Upper lobe of left lung (tissue), 4 donors: ENCODE measurements around the gene PAK6.

Source experiments
- POLR2A ChIP-seq, 4 donors: fragments of 450-650 bp; IDR thresholded peaks; one replicate each; pipeline ENCODE4 v1.5.1; 2016 to 2017; ENCODE audit warnings: antibody characterized with exemption in 4 of 4, mild to moderate bottlenecking in 2 of 4
- TF ChIP-seq, protein P1 (sequence below), 6 experiments: fragments of 450-650 bp in 4 of 6; fragments of 200-600 bp in 2 of 6; sonication (generic) in 2 of 6; IDR thresholded peaks; one replicate each; pipeline ENCODE4 v1.5.1; 2016 to 2019; ENCODE audit warnings: antibody characterized with exemption in 6 of 6

DNA sequence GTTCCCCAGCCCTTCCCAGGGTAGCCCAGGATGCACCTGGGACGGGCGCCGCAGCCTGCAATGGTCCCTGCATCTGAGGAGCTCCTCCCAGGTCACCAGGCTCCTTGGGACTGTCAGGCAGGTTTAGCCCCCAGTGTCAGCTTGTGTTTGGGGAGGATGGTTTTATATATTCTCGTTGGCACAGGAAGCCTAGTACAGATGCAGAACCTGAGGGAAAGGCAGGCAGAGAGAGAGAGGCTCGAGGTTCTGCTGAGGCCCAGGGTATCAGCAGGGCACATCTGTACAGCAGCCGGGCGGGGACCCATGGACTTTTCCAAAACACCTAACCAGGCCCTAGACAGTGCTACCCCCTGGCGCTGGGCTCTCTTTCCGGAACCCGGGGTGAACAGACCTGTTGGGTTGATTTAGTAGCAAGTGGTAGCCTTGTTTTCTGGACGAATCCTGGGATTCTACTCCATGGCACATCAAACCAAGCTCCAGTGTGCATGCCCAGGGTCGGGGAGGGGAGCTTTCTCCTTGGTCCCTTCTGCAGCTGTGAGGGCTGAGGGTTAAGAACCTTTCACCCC is 8.6 kb downstream of the PAK6 start:
- no peak for TF ChIP-seq POLR2A (IDR thresholded peaks at IDR 0.05)
- TF ChIP-seq, protein P1, sequence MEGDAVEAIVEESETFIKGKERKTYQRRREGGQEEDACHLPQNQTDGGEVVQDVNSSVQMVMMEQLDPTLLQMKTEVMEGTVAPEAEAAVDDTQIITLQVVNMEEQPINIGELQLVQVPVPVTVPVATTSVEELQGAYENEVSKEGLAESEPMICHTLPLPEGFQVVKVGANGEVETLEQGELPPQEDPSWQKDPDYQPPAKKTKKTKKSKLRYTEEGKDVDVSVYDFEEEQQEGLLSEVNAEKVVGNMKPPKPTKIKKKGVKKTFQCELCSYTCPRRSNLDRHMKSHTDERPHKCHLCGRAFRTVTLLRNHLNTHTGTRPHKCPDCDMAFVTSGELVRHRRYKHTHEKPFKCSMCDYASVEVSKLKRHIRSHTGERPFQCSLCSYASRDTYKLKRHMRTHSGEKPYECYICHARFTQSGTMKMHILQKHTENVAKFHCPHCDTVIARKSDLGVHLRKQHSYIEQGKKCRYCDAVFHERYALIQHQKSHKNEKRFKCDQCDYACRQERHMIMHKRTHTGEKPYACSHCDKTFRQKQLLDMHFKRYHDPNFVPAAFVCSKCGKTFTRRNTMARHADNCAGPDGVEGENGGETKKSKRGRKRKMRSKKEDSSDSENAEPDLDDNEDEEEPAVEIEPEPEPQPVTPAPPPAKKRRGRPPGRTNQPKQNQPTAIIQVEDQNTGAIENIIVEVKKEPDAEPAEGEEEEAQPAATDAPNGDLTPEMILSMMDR (IDR thresholded peaks at IDR 0.05) = no peak
